ENCODE measurements around the gene SNTG2.

GRCh38 chr2:929925-930324 lies 20.7 kb upstream of the SNTG2 start:
- TF ChIP-seq CTCF (IDR thresholded peaks at IDR 0.05) = no peak
- TF ChIP-seq POLR2A (IDR thresholded peaks at IDR 0.05) = no peak
